Measurements from ENCODE around the gene PHEX.

The PHEX gene

DNA sequence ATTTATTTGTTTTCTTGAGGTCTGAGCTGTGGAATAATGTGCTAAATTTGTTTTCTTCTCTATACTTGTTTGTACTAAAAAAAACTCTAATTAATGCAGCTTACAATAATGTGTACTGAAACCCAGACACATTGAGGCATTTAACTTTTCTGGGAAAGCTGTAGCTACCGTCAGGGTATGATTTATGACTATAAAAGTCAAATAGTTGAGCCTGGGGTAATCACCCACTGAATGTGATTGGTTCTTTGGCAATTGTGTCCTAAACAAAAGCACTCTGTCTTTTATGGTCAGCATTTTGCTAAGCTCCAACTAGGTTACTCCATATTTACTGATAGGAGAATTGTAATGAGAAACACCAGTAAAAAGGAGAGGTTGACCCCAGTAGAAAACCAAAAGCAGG lies 174.7 kb downstream of the PHEX start:
- TF ChIP-seq, protein P1, sequence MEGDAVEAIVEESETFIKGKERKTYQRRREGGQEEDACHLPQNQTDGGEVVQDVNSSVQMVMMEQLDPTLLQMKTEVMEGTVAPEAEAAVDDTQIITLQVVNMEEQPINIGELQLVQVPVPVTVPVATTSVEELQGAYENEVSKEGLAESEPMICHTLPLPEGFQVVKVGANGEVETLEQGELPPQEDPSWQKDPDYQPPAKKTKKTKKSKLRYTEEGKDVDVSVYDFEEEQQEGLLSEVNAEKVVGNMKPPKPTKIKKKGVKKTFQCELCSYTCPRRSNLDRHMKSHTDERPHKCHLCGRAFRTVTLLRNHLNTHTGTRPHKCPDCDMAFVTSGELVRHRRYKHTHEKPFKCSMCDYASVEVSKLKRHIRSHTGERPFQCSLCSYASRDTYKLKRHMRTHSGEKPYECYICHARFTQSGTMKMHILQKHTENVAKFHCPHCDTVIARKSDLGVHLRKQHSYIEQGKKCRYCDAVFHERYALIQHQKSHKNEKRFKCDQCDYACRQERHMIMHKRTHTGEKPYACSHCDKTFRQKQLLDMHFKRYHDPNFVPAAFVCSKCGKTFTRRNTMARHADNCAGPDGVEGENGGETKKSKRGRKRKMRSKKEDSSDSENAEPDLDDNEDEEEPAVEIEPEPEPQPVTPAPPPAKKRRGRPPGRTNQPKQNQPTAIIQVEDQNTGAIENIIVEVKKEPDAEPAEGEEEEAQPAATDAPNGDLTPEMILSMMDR (IDR thresholded peaks at IDR 0.05; ENCODE audit: extremely low read depth, insufficient read depth, missing control alignments) = no peak
- in situ Hi-C loops (cut with MboI; ENCODE audit: low pct_unique_long_range_greater_than_20kb, low sequenced_read_pairs, unreplicated experiment) = no loop called here
- no peak for DNase-seq (ENCODE audit: low spot score)

DNA sequence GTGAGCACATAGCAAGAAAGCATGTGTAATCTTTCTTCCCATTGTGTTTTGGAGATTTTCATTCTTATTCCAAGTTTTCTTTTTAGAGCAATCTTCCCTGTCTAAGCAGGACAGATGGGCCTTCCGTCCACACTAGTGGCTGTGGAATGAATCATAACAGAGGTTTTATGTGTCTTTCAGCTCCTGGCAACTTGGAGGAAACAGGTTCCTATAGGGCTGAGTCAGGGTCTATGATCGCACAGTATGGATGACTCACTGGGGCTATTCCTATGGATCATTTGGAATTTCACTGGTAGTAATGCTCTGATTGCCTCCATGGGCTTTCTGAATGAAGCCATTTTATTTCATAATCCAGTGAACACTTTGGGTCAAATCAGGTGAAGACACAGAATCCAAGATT lies 188.8 kb downstream of the PHEX start:
- TF ChIP-seq, protein P1 (IDR thresholded peaks at IDR 0.05; ENCODE audit: extremely low read depth, insufficient read depth, missing control alignments) = no peak
- DNase-seq (ENCODE audit: low spot score) = no peak
- in situ Hi-C loops (cut with MboI; ENCODE audit: low pct_unique_long_range_greater_than_20kb, low sequenced_read_pairs, unreplicated experiment) = no loop called here

DNA sequence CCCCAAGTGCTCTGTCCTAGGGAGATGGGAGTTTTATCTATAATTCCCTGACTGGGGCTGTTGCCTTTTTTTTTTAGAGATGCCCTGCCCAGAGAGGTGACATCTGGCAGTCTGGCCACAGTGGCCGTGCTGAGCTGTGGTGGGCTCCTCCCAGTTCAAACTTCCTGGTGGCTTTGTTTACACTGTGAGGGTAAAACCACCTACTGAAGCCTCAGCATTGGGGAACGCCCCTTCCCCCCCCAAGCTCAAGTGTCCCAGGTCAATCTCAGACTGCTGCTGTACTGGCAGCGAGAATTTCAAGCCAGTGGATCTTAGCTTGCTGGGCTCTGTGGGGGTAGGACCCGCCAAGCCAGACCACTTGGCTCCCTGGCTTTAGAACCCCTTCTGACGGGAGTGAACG lies 202.3 kb downstream of the PHEX start:
- TF ChIP-seq, protein P1 (IDR thresholded peaks at IDR 0.05; ENCODE audit: extremely low read depth, insufficient read depth, missing control alignments) = no peak
- no peak for DNase-seq (ENCODE audit: low spot score)
- in situ Hi-C loops (cut with MboI; ENCODE audit: low pct_unique_long_range_greater_than_20kb, low sequenced_read_pairs, unreplicated experiment) = no loop called here

DNA sequence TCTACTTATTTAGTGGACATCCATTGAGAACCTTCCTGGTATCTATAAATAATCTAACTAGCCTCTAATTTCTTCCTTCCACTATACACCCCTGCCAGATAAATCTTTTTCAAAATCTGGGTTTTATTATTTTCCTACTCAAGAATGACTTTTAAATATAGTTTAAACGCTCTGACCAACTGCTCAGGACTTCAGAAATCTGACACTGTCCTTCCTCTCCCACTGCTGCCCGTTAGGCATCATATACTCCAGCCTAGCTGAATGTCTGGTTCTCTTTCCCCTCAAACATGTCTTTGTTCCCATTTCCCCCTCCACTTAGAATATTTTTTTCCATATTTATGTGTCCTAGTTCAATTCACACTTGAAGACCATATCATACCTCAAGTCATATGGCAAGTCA lies 205.4 kb downstream of the PHEX start:
- in situ Hi-C loops (cut with MboI; ENCODE audit: low pct_unique_long_range_greater_than_20kb, low sequenced_read_pairs, unreplicated experiment) = no loop called here
- TF ChIP-seq, protein P1 (IDR thresholded peaks at IDR 0.05; ENCODE audit: extremely low read depth, insufficient read depth, missing control alignments) = no peak

DNA sequence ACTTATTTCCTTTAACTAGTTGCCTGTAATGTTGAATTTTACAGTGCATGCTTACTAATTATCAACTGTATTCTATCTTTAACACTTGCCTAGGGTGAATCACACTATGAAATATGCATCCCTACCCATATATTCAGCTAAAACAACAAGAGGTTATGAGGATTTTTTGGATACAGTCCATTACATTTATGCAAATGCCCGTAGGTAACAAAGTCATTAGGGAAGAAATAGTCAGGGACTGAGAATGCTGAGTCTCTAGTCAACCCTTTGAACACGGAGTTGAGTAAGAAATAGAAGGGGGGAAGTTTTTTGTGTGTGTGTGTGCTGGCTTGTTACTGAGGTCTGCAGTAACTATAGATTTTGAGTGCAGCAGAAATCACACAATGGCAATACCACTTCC lies 214.5 kb downstream of the PHEX start:
- in situ Hi-C loops (cut with MboI; ENCODE audit: low pct_unique_long_range_greater_than_20kb, low sequenced_read_pairs, unreplicated experiment) = no loop called here
- DNase-seq (ENCODE audit: low spot score) = no peak
- TF ChIP-seq, protein P1 (IDR thresholded peaks at IDR 0.05; ENCODE audit: extremely low read depth, insufficient read depth, missing control alignments) = no peak

More for the DNA sequence above, 205.4 kb downstream of the PHEX start:
- DNase-seq (ENCODE audit: low spot score) = no peak

DNA sequence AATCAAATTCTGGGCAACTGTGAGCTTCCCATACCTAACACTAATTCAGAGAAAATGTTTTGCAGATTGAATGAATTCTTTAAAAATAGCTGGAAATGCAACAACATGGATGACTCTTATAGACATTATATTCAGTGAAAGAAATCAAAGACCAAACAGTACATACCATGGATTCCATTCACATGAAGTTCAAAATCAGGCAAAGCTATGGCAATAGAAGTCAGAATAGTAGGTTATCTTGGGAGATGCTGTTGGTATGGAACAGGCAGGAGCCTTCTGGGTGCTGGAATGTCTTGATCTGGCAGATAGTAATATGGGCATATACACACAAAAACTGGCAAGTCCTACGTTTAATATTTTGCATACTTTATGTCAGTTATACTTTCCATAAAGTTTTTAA lies 215.0 kb downstream of the PHEX start:
- TF ChIP-seq, protein P1 (IDR thresholded peaks at IDR 0.05; ENCODE audit: extremely low read depth, insufficient read depth, missing control alignments) = no peak

DNA sequence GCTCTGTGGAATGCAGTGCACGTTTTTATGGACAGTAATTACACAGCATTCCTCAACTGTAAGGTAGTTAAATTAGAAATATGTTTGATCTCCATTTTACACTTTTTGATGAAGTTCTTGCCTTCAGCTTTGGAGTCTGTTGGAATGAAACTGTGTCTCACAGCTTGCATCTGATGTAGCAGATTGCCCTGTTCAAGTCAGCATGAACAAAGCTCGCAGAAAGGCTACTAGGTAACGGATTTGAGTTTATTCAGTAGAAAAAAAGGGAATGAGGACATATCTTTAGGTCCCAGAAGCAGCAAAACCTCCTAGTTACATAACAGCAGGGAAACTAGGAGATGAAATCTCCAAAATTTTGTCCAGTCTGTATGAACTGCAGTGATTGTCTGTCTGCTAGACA lies 216.3 kb downstream of the PHEX start:
- TF ChIP-seq, protein P1 (IDR thresholded peaks at IDR 0.05; ENCODE audit: extremely low read depth, insufficient read depth, missing control alignments) = no peak
- no peak for DNase-seq (ENCODE audit: low spot score)
- in situ Hi-C loops (cut with MboI; ENCODE audit: low pct_unique_long_range_greater_than_20kb, low sequenced_read_pairs, unreplicated experiment) = no loop called here

More for the DNA sequence above, 215.0 kb downstream of the PHEX start:
- in situ Hi-C loops (cut with MboI; ENCODE audit: low pct_unique_long_range_greater_than_20kb, low sequenced_read_pairs, unreplicated experiment) = no loop called here
- DNase-seq (ENCODE audit: low spot score) = no peak
